Stimulated activated CD4-positive, alpha-beta T cell treated with anti-CD3 and anti-CD28 coated beads, TNF-alpha, amount 100 ng/mL, for 24 hours (primary cell): ENCODE data around the gene GCN1.
"Not testable (repeated sequence)": the region's sequence is repeated elsewhere in the genome, so short reads cannot be mapped to it uniquely, and the experiment has no call there.

Source experiments
- DNase-seq, 3 experiments: peaks; one replicate each; pipeline ENCODE4 v3.0.0-alpha.2; 2020; ENCODE audit warnings: low read depth in 3 of 3

Gene GCN1

GRCh38 chr12:120194534-120195395 lies at the start of gene GCN1:
GCN1 (minus strand) TSS chr12:120194715; CDS start chr12:120194697, 18 bp downstream.
- DNase-seq: peak; percentile 76 to 87 (median 83)

- DNase-seq: no peak
Measured at GRCh38 chr12:120242971-120243699, 48.6 kb upstream of the GCN1 start.

- DNase-seq: no peak
Measured at GRCh38 chr12:120242275-120242799, 47.8 kb upstream of the GCN1 start.

- no peak for DNase-seq
Measured at GRCh38 chr12:120241561-120242274, 47.2 kb upstream of the GCN1 start.

- DNase-seq: no peak
Measured at GRCh38 chr12:120240495-120240833, 45.9 kb upstream of the GCN1 start.

GRCh38 chr12:120239776-120240494 lies 45.4 kb upstream of the GCN1 start:
- no peak for DNase-seq

- DNase-seq: no peak
Measured at GRCh38 chr12:120238839-120239445, 44.4 kb upstream of the GCN1 start.

GRCh38 chr12:120238217-120238616 lies 43.7 kb upstream of the GCN1 start:
- no peak for DNase-seq

- no peak for DNase-seq
Measured at GRCh38 chr12:120237360-120238171, 43.1 kb upstream of the GCN1 start.

- DNase-seq: not testable (repeated sequence)
Measured at GRCh38 chr12:120236809-120237208, 42.3 kb upstream of the GCN1 start.

- DNase-seq: no peak
Measured at GRCh38 chr12:120235369-120236323, 41.1 kb upstream of the GCN1 start.

GRCh38 chr12:120234643-120235368 lies 40.3 kb upstream of the GCN1 start:
- no peak for DNase-seq

- DNase-seq: peak; percentile 68 to 83 (median 69)
Measured at GRCh38 chr12:120231316-120232011, 36.9 kb upstream of the GCN1 start.

- DNase-seq: no peak
Measured at GRCh38 chr12:120230974-120231315, 36.4 kb upstream of the GCN1 start.

- DNase-seq: no peak
Measured at GRCh38 chr12:120230326-120230973, 35.9 kb upstream of the GCN1 start.

- DNase-seq: no peak
Measured at GRCh38 chr12:120229487-120230325, 35.2 kb upstream of the GCN1 start.
